H1 (cell line): Measurements from ENCODE around the gene EFCAB6. TPM values are rescaled to one million over a fixed set of nuclear protein-coding genes. Genes with fewer than 3 reads are reported as not detected.

Experiments used
- CTCF ChIA-PET: fragments of 300-600 bp; sonication (Branson Sonifier 250); formaldehyde crosslinking; loops from one replicate; lab custom pipeline; 2021; ENCODE audit not compliant: partially characterized antibody; lab: Charles Lee
- POLR2A ChIA-PET: fragments of 300-600 bp; sonication (Branson Sonifier 250); formaldehyde crosslinking; loops from one replicate; lab custom pipeline; 2021; ENCODE audit warnings: inconsistent platforms; ENCODE audit not compliant: partially characterized antibody; lab: Charles Lee
- DNase-seq, 2 experiments: peaks; one replicate each; pipeline versions ENCODE4 v3.0.0 to v3.0.0-alpha.2; 2010 to 2022; ENCODE audit warnings: low spot score in 2 of 2, low read depth in 1 of 2, mixed read lengths in 1 of 2
- FAIRE-seq: peaks from 2 replicates; lab custom pipeline; 2011; peaks lifted over from hg19 to GRCh38; lab: Jason Lieb, UNC
- H2AFZ ChIP-seq: 2 replicates; pipeline ENCODE4 v1.8.1; 2012; ENCODE audit warnings: low read length, inconsistent platforms
- H2AK5ac ChIP-seq: 2 replicates; pipeline ENCODE4 v1.6.1; 2013; ENCODE audit warnings: low read depth, low read length
- H2BK120ac ChIP-seq: replicated peaks from 2 replicates; pipeline ENCODE3; 2013; ENCODE audit warnings: low read depth, low read length, inconsistent platforms
- H2BK12ac ChIP-seq: 2 replicates; pipeline ENCODE4 v1.6.1; 2013; ENCODE audit warnings: low read depth, low read length
- H2BK15ac ChIP-seq: 2 replicates; pipeline ENCODE4 v1.6.1; 2013; ENCODE audit warnings: low read length
- H2BK20ac ChIP-seq: 2 replicates; pipeline ENCODE4 v1.6.1; 2013; ENCODE audit warnings: low read length
- H2BK5ac ChIP-seq: 2 replicates; pipeline ENCODE4 v1.6.1; 2013; ENCODE audit warnings: low read depth, low read length
- H3K14ac ChIP-seq: 2 replicates; pipeline ENCODE4 v1.6.1; 2013; ENCODE audit warnings: inconsistent platforms; ENCODE audit not compliant: insufficient read length
- H3K18ac ChIP-seq: 2 replicates; pipeline ENCODE4 v1.6.1; 2013; ENCODE audit warnings: low read length; ENCODE audit errors: extremely low read depth
- H3K23ac ChIP-seq: 2 replicates; pipeline ENCODE4 v1.6.1; 2013; ENCODE audit warnings: inconsistent platforms; ENCODE audit not compliant: insufficient read length
- H3K23me2 ChIP-seq: 2 replicates; pipeline ENCODE4 v1.6.1; 2013; ENCODE audit warnings: low read depth, low read length
- H3K27ac ChIP-seq: 2 replicates; pipeline ENCODE4 v1.6.1; 2011; ENCODE audit warnings: low read depth, low read length, inconsistent platforms
- H3K27me3 ChIP-seq, 4 experiments: replicated peaks in 1 of 4; 1 replicate in 1 of 4; 2 replicates in 3 of 4; pipeline versions ENCODE4 v1.6.1 to v1.8.1; 2011 to 2013; ENCODE audit warnings: low read length in 3 of 4, mild to moderate bottlenecking in 3 of 4, inconsistent platforms in 2 of 4, mixed read lengths in 2 of 4, moderate library complexity in 1 of 4; ENCODE audit not compliant: control insufficient read depth in 3 of 4, insufficient read depth in 3 of 4; ENCODE audit errors: extremely low read depth in 1 of 4
- H3K36me3 ChIP-seq, 4 experiments: 2 replicates each; pipeline versions ENCODE4 v1.6.1 to v1.8.1; 2011 to 2013; ENCODE audit warnings: mild to moderate bottlenecking in 4 of 4, low read length in 3 of 4, moderate library complexity in 2 of 4, control low read depth in 1 of 4, inconsistent platforms in 1 of 4; ENCODE audit not compliant: insufficient read depth in 4 of 4, control insufficient read depth in 2 of 4
- H3K4ac ChIP-seq: replicated peaks from 2 replicates; pipeline ENCODE3; 2013; ENCODE audit warnings: low read length, low read depth, mixed read lengths, inconsistent platforms; ENCODE audit not compliant: insufficient read length
- H3K4me1 ChIP-seq, 4 experiments: replicated peaks in 1 of 4; 1 replicate in 1 of 4; 2 replicates in 3 of 4; pipeline versions ENCODE4 v1.6.1 to v1.8.1; 2011 to 2013; ENCODE audit warnings: low read length in 3 of 4, inconsistent platforms in 2 of 4, mixed read lengths in 1 of 4; ENCODE audit not compliant: insufficient read depth in 4 of 4, control insufficient read depth in 3 of 4
- H3K4me2 ChIP-seq, 2 experiments: 2 replicates each; pipeline versions ENCODE4 v1.6.1 to v1.8.1; 2011 to 2013; ENCODE audit warnings: low read depth in 2 of 2, low read length in 2 of 2, control low read depth in 1 of 2, inconsistent platforms in 1 of 2, mild to moderate bottlenecking in 1 of 2; ENCODE audit not compliant: insufficient read depth in 1 of 2
- H3K4me3 ChIP-seq, 4 experiments: fragments of 200-600, 300-600 bp in 1 of 4; sonication (generic), shearing (Covaris generic), sonication (Bioruptor Twin) in 1 of 4; 2 replicates each; pipeline versions ENCODE4 v1.5.1 to v1.8.1; 2011 to 2016; ENCODE audit warnings: low read length in 4 of 4, low read depth in 3 of 4, control low read depth in 2 of 4, inconsistent platforms in 2 of 4, mild to moderate bottlenecking in 2 of 4, mixed read lengths in 1 of 4, moderate library complexity in 1 of 4; ENCODE audit not compliant: insufficient read depth in 2 of 4; ENCODE audit errors: extremely low read depth in 1 of 4
- H3K56ac ChIP-seq: replicated peaks from 2 replicates; pipeline ENCODE3; 2013; ENCODE audit warnings: low read depth, mild to moderate bottlenecking, mixed read lengths, low read length, inconsistent platforms; ENCODE audit not compliant: insufficient read length
- H3K79me1 ChIP-seq: 2 replicates; pipeline ENCODE4 v1.6.1; 2013; ENCODE audit warnings: low read depth, low read length, control low read depth
- H3K79me2 ChIP-seq, 2 experiments: 2 replicates each; pipeline versions ENCODE4 v1.6.1 to v1.8.1; 2012 to 2013; ENCODE audit warnings: low read length in 2 of 2, mild to moderate bottlenecking in 2 of 2, inconsistent platforms in 1 of 2; ENCODE audit not compliant: insufficient read depth in 2 of 2, control insufficient read depth in 1 of 2
- H3K9ac ChIP-seq, 4 experiments: replicated peaks in 1 of 4; 1 replicate in 1 of 4; 2 replicates in 3 of 4; pipeline versions ENCODE4 v1.6.1 to v1.8.1; 2011 to 2013; ENCODE audit warnings: low read depth in 3 of 4, low read length in 3 of 4, control low read depth in 2 of 4, mild to moderate bottlenecking in 2 of 4, moderate library complexity in 2 of 4, inconsistent platforms in 1 of 4; ENCODE audit errors: extremely low read depth in 1 of 4
- H3K9me3 ChIP-seq, 2 experiments: 2 replicates each; pipeline versions ENCODE4 v1.6.1 to v1.8.1; 2012 to 2013; ENCODE audit warnings: mild to moderate bottlenecking in 2 of 2, moderate library complexity in 2 of 2, control low read depth in 1 of 2, inconsistent platforms in 1 of 2, low read depth in 1 of 2, low read length in 1 of 2, mixed read lengths in 1 of 2; ENCODE audit not compliant: insufficient read depth in 2 of 2
- H4K20me1 ChIP-seq, 2 experiments: replicated peaks in 1 of 2; 2 replicates each; pipeline versions ENCODE3 to v1.8.1; 2011 to 2013; ENCODE audit warnings: inconsistent platforms in 2 of 2, low read length in 2 of 2, mild to moderate bottlenecking in 1 of 2; ENCODE audit not compliant: insufficient read depth in 2 of 2, control insufficient read depth in 1 of 2
- H4K5ac ChIP-seq: 2 replicates; pipeline ENCODE4 v1.6.1; 2013; ENCODE audit warnings: low read length, low read depth, mixed read lengths, inconsistent platforms; ENCODE audit not compliant: insufficient read length
- H4K8ac ChIP-seq: 2 replicates; pipeline ENCODE4 v1.8.0; 2013; ENCODE audit warnings: mild to moderate bottlenecking, moderate library complexity, low read length, inconsistent platforms; ENCODE audit not compliant: insufficient read depth; ENCODE audit errors: extremely low read depth
- H4K91ac ChIP-seq: replicated peaks from 2 replicates; pipeline ENCODE3; 2013; ENCODE audit warnings: low read length, mixed read lengths, inconsistent platforms; ENCODE audit not compliant: insufficient read length
- ASH2L ChIP-seq: fragments of 200-600, 300-600 bp; sonication (generic); IDR thresholded peaks from one replicate; pipeline ENCODE4 v1.7.1; 2017; ENCODE audit warnings: low read length
- CBX5 ChIP-seq: fragments of 300-800, 300-1000 bp; sonication (generic); IDR thresholded peaks from 2 replicates; pipeline ENCODE4 v1.7.1; 2016; ENCODE audit warnings: antibody characterized with exemption, low read length, low read depth
- JUND ChIP-seq: IDR thresholded peaks from 2 replicates; pipeline ENCODE4 v1.6.1; 2011; ENCODE audit warnings: mild to moderate bottlenecking, improper control_type of control experiment, low read length
- TAF7 ChIP-seq: optimal IDR thresholded peaks from 2 replicates; pipeline ENCODE3; 2011; ENCODE audit warnings: low read depth, mild to moderate bottlenecking, inconsistent platforms, low read length, moderate library complexity, borderline replicate concordance
- WGBS, 2 experiments: shearing (Covaris generic) in 1 of 2; methylation state at CpG; one replicate each; pipeline versions ENCODE4 v1.1.6 to v1.1.7; 2013 to 2015; ENCODE audit warnings: low lambda C conversion rate in 2 of 2, mixed read lengths in 2 of 2, inconsistent platforms in 1 of 2, low coverage in 1 of 2, missing lambda C conversion rate in 1 of 2; ENCODE audit not compliant: insufficient replicate concordance in 2 of 2, insufficient coverage in 1 of 2, insufficient read length in 1 of 2; ENCODE audit errors: extremely low coverage in 1 of 2, missing lambda C conversion rate in 1 of 2; 5-methylcytosine and 5-hydroxymethylcytosine counted together
- polyA plus RNA-seq, 7 experiments: library from polyadenylated mRNA; depleted of rRNA in 3 of 7; stranded (reverse) in 5 of 7; unstranded in 2 of 7; fragments of >200 nt in 5 of 7; fragments of 200-250 nt in 2 of 7; gene quantifications; 1 replicate in 5 of 7; 2 replicates in 1 of 7; 4 replicates in 1 of 7; pipeline versions ENCODE4 v1.2.1 to v1.2.3, GENCODE V29; 2011 to 2013; ENCODE audit warnings: missing spikeins in 2 of 7, mixed read lengths in 2 of 7
- total RNA-seq: library from RNA; stranded (reverse); fragmentation: NEBNext Ultra II Directional; extraction: Animal tissue kit (Norgen Biotek cat#: 25700); gene quantifications from 2 replicates; pipeline ENCODE4 v1.2.1, GENCODE V29; 2021

The EFCAB6 gene
- total and polyA plus RNA-seq, 2 of the 8 experiments (the other 6 are each of a cell fraction or from before 2014, with no cell fraction given), result 0.32 to 1.7 TPM

DNA sequence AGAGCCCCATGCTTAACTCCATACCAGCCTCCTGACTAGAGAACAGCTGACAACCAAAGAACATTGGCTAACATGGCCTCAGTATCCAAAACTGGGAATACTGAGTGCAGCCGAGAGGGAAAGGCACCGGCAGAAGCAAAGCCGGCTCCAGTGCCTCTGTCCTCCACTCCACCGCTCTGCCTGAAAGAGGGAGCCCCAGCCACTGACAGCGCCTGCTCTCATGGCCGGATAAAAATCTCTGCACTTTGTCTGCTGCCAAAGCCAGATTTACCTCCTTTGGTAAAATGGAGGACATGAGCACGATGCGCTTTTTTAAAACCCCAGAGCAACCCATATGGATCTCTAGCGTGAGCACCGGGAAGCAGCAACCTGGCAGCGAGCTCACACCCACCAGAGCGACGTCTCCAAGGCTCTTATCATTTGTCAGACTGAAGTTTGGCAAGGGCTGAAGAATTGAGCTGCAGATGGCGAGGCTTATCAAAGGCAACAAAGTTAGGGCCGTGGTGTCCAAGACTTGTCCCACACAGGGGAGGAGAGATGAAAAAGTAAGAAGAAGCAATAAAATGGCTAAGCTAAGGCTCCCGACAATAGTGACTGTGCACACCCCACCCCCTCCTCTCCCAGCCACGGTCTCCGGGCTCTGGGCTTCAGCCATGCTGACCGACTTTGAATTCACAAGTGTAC lies 71.4 kb downstream of the EFCAB6 start:
- Histone ChIP-seq H3K79me1 (no peaks in the 10 kb centered on the region), H2AFZ (no peak overlapping the region), H3K14ac (no peak overlapping the region), H2BK5ac (peak overlapping the region; percentile 60; the same call in 1 of the 2 replicates), H3K23me2 (peaks cover 16% of the 10 kb centered on the region; the same call in 1 of the 2 replicates), H2BK12ac (peak overlapping the region; percentile 39; the same call in 1 of the 2 replicates), H3K4me1 (peaks cover 0 to 15% (median 8%) of the 10 kb centered on the region in 4 experiments; a peak in 4 of 7 replicates), H4K8ac (no peak overlapping the region), H3K27ac (no peak overlapping the region), H2BK15ac (no peak overlapping the region), H3K4ac (no peak overlapping the region), H3K9ac (no peak overlapping the region), H4K91ac (no peak overlapping the region), H3K18ac (no peak overlapping the region; the same call in 1 of the 2 replicates), H3K4me2 (no peak overlapping the region; a peak in 1 of 4 replicates)
- TF ChIP-seq ASH2L, result no peak
- no peak for TF ChIP-seq CBX5
- TF ChIP-seq JUND, result no peak
- no peak for TF ChIP-seq TAF7
- TF ChIP-seq, all 59 proteins: peak for 0
- Histone ChIP-seq H3K4me3 (no peak overlapping the region), H3K27me3 (no peaks in the 10 kb centered on the region), H3K79me2 (no peaks in the 10 kb centered on the region), H3K23ac (no peak overlapping the region), H3K36me3 (no peaks in the 10 kb centered on the region), H2BK120ac (no peak overlapping the region), H4K5ac (no peak overlapping the region), H2BK20ac (no peak overlapping the region), H4K20me1 (peaks cover 0 to 8% of the 10 kb centered on the region in 2 experiments), H3K9me3 (0 out of 4 replicates have a peak, but pooled peaks cover 0 to 12% of the 10 kb centered on the region in 2 experiments), H2AK5ac (peak overlapping the region; percentile 16; the same call in 1 of the 2 replicates), H3K56ac (no peak overlapping the region)
- ChIA-PET POLR2A (interaction anchor here (0.6 kb wide), 1 partner anchor 75 kb away, joined by 3 read pairs; no protein-coding TSS in a partner anchor), CTCF (interaction anchor here (0.7 to 3.5 kb wide), 16 partner anchors 9 to 467 kb away, joined by 3 to 18 read pairs (median 4); no protein-coding TSS in a partner anchor)
- FAIRE-seq (no peak), DNase-seq (no peak)
- WGBS, 2 experiments, result 83% methylated on average over 19 of the region's 19 CpGs; no CpG with 5 or more reads in 1 of the 2 experiments
